OCI-LY1 (cell line): ENCODE measurements around the gene TRIM5.

Source experiments
- EZH2 ChIP-seq: fragments of 200-600 bp; sonication (generic), shearing (Covaris generic); IDR thresholded peaks from 2 replicates; pipeline ENCODE4 v1.8.0; 2017; ENCODE audit warnings: borderline replicate concordance, mixed run types, mild to moderate bottlenecking, antibody characterized with exemption, low read length, moderate library complexity, mixed read lengths
- TF ChIP-seq, protein P1 (sequence below): fragments of 200-600 bp; sonication (generic), shearing (Covaris generic); IDR thresholded peaks from 2 replicates; pipeline ENCODE4 v1.5.1; 2017; ENCODE audit warnings: mild to moderate bottlenecking, antibody characterized with exemption, low read length, moderate library complexity, mixed read lengths

DNA sequence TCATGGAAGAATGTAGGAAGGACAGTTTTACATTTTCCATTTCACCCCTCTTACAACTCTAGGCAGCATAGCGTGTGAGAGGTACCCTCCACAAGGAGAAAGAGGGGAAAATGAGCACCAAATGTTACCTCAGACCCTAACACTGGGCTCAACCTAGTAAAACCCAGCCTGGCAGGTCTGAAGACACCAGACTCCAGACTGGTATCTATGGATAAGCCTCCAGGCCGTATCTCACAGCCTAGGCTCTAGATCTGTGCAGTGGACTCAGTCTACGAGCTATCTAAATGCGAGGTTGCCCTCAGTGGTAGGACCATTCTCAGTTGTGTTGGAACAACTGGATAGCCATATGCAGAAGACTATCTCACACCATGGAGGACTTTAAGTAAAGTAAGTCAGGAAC lies 10.5 kb downstream of the TRIM5 start:
- TF ChIP-seq, protein P1, sequence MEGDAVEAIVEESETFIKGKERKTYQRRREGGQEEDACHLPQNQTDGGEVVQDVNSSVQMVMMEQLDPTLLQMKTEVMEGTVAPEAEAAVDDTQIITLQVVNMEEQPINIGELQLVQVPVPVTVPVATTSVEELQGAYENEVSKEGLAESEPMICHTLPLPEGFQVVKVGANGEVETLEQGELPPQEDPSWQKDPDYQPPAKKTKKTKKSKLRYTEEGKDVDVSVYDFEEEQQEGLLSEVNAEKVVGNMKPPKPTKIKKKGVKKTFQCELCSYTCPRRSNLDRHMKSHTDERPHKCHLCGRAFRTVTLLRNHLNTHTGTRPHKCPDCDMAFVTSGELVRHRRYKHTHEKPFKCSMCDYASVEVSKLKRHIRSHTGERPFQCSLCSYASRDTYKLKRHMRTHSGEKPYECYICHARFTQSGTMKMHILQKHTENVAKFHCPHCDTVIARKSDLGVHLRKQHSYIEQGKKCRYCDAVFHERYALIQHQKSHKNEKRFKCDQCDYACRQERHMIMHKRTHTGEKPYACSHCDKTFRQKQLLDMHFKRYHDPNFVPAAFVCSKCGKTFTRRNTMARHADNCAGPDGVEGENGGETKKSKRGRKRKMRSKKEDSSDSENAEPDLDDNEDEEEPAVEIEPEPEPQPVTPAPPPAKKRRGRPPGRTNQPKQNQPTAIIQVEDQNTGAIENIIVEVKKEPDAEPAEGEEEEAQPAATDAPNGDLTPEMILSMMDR: no peak
- TF ChIP-seq EZH2: no peak
